ENCODE data around the gene PIGN.

PIGN gene

DNA sequence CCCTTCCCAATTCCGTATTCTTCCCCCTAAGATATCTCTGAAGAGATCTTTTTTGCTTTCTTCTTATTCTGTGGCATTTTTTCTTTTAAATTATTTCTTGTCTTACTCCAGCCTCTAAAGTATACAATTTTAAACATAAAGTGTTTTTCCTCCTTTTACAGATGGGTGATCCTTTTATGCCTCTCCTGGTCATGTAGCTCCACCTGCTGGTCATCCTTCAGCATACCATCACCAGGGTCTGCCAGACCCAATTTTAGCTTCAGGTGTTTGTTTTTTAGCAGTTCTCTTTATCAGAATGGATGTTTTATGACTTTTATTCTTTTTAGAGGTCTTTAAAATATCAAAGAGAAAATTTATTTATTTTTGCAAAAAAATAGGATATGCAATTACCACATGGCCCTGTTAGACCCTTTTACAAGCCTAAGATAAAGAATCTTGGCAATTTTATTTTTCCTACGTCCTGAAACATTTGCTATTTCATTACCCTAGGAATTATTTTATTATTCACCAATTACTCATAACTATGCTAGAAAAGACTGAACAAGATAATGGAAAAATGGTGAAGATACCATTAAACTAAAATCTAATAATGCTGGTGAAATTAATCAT lies 55.5 kb downstream of the PIGN start:
- no peak overlapping the region for H3K27ac ChIP-seq
- TF ChIP-seq, protein P1, sequence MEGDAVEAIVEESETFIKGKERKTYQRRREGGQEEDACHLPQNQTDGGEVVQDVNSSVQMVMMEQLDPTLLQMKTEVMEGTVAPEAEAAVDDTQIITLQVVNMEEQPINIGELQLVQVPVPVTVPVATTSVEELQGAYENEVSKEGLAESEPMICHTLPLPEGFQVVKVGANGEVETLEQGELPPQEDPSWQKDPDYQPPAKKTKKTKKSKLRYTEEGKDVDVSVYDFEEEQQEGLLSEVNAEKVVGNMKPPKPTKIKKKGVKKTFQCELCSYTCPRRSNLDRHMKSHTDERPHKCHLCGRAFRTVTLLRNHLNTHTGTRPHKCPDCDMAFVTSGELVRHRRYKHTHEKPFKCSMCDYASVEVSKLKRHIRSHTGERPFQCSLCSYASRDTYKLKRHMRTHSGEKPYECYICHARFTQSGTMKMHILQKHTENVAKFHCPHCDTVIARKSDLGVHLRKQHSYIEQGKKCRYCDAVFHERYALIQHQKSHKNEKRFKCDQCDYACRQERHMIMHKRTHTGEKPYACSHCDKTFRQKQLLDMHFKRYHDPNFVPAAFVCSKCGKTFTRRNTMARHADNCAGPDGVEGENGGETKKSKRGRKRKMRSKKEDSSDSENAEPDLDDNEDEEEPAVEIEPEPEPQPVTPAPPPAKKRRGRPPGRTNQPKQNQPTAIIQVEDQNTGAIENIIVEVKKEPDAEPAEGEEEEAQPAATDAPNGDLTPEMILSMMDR (conservative IDR thresholded peaks at IDR 0.05), result peak; percentile 92

DNA sequence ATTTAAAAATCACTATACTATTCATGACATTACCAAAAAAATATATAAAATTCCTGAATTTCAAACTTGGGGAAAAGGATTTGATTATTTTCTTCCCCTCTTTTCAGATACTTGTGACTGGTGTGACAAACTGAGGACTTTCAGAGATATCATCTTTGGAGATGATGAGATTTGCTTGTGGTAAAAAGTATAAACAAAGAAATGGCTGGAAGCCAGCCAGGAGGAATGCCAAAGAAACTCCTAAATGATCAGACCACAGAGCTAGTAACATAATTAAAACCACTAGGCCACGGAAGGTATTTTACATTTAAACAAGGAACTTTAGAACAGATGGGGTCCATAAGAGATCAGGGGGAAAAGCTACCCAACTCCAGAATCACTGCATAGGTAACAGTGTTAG lies 58.7 kb downstream of the PIGN start:
- no peak overlapping the region for H3K27ac ChIP-seq

DNA sequence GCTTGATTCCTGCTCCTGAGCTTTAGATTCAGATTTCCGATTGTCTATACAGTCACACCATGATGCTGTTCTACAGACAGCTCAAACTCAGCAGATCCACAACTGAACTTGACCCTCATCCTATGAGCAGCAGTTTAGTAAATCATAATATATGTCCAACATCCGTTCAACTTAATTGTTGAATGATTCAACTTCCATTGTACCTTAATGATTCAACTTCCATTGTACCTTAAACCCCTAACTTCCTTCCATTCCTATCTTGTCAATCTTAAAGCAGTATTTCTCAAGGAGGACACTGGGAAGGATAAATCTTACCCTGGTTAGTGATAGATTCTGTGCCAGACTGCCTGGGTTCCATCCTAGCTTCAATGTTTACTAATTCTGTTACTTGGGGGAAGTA lies 60.1 kb downstream of the PIGN start:
- TF ChIP-seq, protein P1 (conservative IDR thresholded peaks at IDR 0.05), result no peak
- no peak overlapping the region for H3K27ac ChIP-seq

More for the DNA sequence above, 58.7 kb downstream of the PIGN start:
- TF ChIP-seq, protein P1 (conservative IDR thresholded peaks at IDR 0.05), result no peak

DNA sequence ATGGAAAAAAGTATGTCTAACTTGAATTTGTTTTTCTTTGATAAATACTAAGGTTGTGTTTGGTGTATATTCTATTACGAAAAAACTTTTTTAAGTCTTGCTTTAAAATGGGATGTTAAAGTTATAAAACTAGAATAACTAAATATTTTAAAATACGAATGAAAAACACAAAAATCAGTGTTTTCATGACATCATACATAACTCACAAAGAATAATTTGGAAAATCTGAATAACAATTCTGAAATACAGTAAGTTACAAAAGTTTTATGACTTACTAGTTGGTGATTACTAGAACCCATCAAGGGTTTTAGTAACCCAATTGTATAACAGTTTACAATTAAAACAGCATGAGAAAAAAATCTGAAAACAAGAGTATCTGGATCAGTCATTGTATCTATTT lies 61.2 kb downstream of the PIGN start:
- TF ChIP-seq, protein P1 (conservative IDR thresholded peaks at IDR 0.05), result no peak
- no peak overlapping the region for H3K27ac ChIP-seq

DNA sequence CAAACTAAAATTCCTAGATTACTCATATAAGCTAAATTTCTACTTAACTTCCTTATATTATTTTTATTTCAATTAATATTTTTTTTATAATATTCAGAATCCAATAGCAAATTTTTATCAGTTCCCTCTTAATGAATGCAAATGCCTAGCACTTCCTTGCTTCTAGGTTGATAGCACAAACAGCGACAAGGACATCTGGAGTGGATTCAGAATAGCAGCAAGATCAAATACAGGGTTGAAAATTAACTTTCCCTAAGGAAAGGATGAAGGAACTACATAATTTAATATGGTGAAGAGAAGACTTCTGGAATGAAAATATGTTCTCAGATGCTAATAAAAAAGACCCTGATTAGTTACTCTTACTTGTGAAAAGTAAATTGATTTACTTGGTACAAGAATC lies 64.5 kb downstream of the PIGN start:
- TF ChIP-seq, protein P1 (conservative IDR thresholded peaks at IDR 0.05), result no peak

DNA sequence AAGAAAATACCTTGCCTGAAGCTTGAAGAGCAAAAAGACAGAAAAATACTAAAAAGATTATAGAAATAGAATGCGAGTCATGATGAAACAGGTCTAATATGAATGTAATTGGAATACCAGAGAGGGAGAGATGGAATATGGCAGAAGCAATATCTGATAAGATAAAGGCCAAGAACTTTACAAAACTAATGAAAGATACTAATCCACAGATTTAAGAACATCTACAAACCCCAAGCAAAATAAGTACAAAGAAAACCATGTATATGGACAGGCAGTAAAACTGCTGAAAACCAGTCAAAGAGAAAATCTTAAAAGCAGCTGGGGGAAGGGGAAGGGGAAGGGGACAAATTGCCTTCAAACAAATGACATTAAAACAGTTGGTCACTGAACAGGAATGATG lies 67.0 kb downstream of the PIGN start:
- H3K27ac ChIP-seq, result no peak overlapping the region
- TF ChIP-seq, protein P1 (conservative IDR thresholded peaks at IDR 0.05), result no peak

More for the DNA sequence above, 64.5 kb downstream of the PIGN start:
- no peak overlapping the region for H3K27ac ChIP-seq

DNA sequence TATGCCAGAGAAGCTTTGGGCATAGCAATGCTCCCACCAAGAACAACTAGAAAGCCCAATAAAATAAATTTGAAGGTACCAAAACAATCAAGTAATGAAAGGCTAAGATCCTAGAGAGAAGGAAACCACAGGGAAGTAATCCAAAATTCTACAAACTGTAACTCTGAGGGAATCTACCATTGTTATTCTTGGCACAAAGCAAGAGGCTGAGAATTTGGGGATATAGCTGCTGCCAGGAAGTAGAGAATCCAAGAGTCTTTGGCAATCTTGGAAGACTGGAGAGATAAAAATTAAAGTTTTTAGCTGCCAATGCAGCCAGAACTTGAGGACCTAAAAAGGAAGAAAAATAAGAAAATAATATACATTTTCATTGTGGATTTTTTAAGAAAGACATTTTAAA lies 68.5 kb downstream of the PIGN start:
- no peak overlapping the region for H3K27ac ChIP-seq
- TF ChIP-seq, protein P1 (conservative IDR thresholded peaks at IDR 0.05), result no peak

All from VCaP (cell line).